ENCODE data around the gene ANXA8.
"Not testable (repeated sequence)": the region's sequence is repeated elsewhere in the genome, so short reads cannot be mapped to it uniquely, and the experiment has no call there.

The ANXA8 gene

GRCh38 chr10:47483923-47484322 lies at the start of gene ANXA8:
TSS of gene ANXA8 (minus strand) at chr10:47484115. CDS start at chr10:47483933, 182 bp downstream.
- not testable (repeated sequence) for H3K4me1 Mint-ChIP-seq; ATAC-seq (replicated peaks; ENCODE audit: extremely low read depth, poor library complexity, severe bottlenecking); H3K9me3 Mint-ChIP-seq; H3K27me3 Mint-ChIP-seq; H3K4me3 Mint-ChIP-seq; DNase-seq (ENCODE audit: low spot score in 2 of 2); H3K27ac Mint-ChIP-seq (ENCODE audit: low read depth); H3K36me3 Mint-ChIP-seq (ENCODE audit: insufficient read depth)

GRCh38 chr10:47523475-47523874 lies 39.6 kb upstream of the ANXA8 start, which contains the start of gene AGAP9:
TSS of gene AGAP9 (minus strand) at chr10:47523638. CDS start at chr10:47523526, 112 bp downstream.
- not testable (repeated sequence) for H3K27me3 Mint-ChIP-seq; ATAC-seq (replicated peaks; ENCODE audit: extremely low read depth, poor library complexity, severe bottlenecking); H3K27ac Mint-ChIP-seq (ENCODE audit: low read depth); H3K36me3 Mint-ChIP-seq (ENCODE audit: insufficient read depth); H3K4me3 Mint-ChIP-seq; H3K9me3 Mint-ChIP-seq; H3K4me1 Mint-ChIP-seq; DNase-seq (ENCODE audit: low spot score in 2 of 2)

GRCh38 chr10:47502313-47502712 lies 18.4 kb upstream of the ANXA8 start:
- not testable (repeated sequence) for H3K36me3 Mint-ChIP-seq (ENCODE audit: insufficient read depth); H3K4me3 Mint-ChIP-seq; H3K27me3 Mint-ChIP-seq; DNase-seq (ENCODE audit: low spot score in 2 of 2); H3K9me3 Mint-ChIP-seq; ATAC-seq (replicated peaks; ENCODE audit: extremely low read depth, poor library complexity, severe bottlenecking); H3K27ac Mint-ChIP-seq (ENCODE audit: low read depth); H3K4me1 Mint-ChIP-seq

GRCh38 chr10:47494226-47494625 lies 10.3 kb upstream of the ANXA8 start:
- H3K4me3 Mint-ChIP-seq; H3K4me1 Mint-ChIP-seq; DNase-seq (ENCODE audit: low spot score in 2 of 2); H3K27ac Mint-ChIP-seq (ENCODE audit: low read depth); H3K9me3 Mint-ChIP-seq; ATAC-seq (replicated peaks; ENCODE audit: extremely low read depth, poor library complexity, severe bottlenecking); H3K27me3 Mint-ChIP-seq; H3K36me3 Mint-ChIP-seq (ENCODE audit: insufficient read depth): not testable (repeated sequence)

- not testable (repeated sequence) for ATAC-seq (replicated peaks; ENCODE audit: extremely low read depth, poor library complexity, severe bottlenecking); H3K36me3 Mint-ChIP-seq (ENCODE audit: insufficient read depth); H3K4me3 Mint-ChIP-seq; H3K4me1 Mint-ChIP-seq; H3K27ac Mint-ChIP-seq (ENCODE audit: low read depth); H3K9me3 Mint-ChIP-seq; H3K27me3 Mint-ChIP-seq; DNase-seq (ENCODE audit: low spot score in 2 of 2)
Observed at GRCh38 chr10:47491600-47491999, 7.7 kb upstream of the ANXA8 start, which contains the start of gene FAM25G. TSS of gene FAM25G (minus strand) at chr10:47491700. CDS start at chr10:47491674, 26 bp downstream.

- ATAC-seq (replicated peaks; ENCODE audit: extremely low read depth, poor library complexity, severe bottlenecking); H3K27ac Mint-ChIP-seq (ENCODE audit: low read depth); H3K4me3 Mint-ChIP-seq; H3K36me3 Mint-ChIP-seq (ENCODE audit: insufficient read depth); DNase-seq (ENCODE audit: low spot score in 2 of 2); H3K27me3 Mint-ChIP-seq; H3K4me1 Mint-ChIP-seq; H3K9me3 Mint-ChIP-seq: not testable (repeated sequence)
Observed at GRCh38 chr10:47489630-47490029, 5.7 kb upstream of the ANXA8 start.

GRCh38 chr10:47485943-47486342 lies 2.0 kb upstream of the ANXA8 start:
- H3K4me3 Mint-ChIP-seq; DNase-seq (ENCODE audit: low spot score in 2 of 2); H3K27ac Mint-ChIP-seq (ENCODE audit: low read depth); H3K27me3 Mint-ChIP-seq; H3K4me1 Mint-ChIP-seq; H3K9me3 Mint-ChIP-seq; ATAC-seq (replicated peaks; ENCODE audit: extremely low read depth, poor library complexity, severe bottlenecking); H3K36me3 Mint-ChIP-seq (ENCODE audit: insufficient read depth): not testable (repeated sequence)

GRCh38 chr10:47484786-47485185 lies 871 bp upstream of the ANXA8 start:
- not testable (repeated sequence) for H3K27me3 Mint-ChIP-seq; H3K27ac Mint-ChIP-seq (ENCODE audit: low read depth); H3K4me1 Mint-ChIP-seq; H3K9me3 Mint-ChIP-seq; H3K36me3 Mint-ChIP-seq (ENCODE audit: insufficient read depth); H3K4me3 Mint-ChIP-seq; DNase-seq (ENCODE audit: low spot score in 2 of 2); ATAC-seq (replicated peaks; ENCODE audit: extremely low read depth, poor library complexity, severe bottlenecking)

GRCh38 chr10:47482367-47482766 lies 1.5 kb downstream of the ANXA8 start:
- not testable (repeated sequence) for H3K27ac Mint-ChIP-seq (ENCODE audit: low read depth); H3K4me3 Mint-ChIP-seq; H3K27me3 Mint-ChIP-seq; H3K36me3 Mint-ChIP-seq (ENCODE audit: insufficient read depth); ATAC-seq (replicated peaks; ENCODE audit: extremely low read depth, poor library complexity, severe bottlenecking); DNase-seq (ENCODE audit: low spot score in 2 of 2); H3K4me1 Mint-ChIP-seq; H3K9me3 Mint-ChIP-seq

- H3K4me1 Mint-ChIP-seq; DNase-seq (ENCODE audit: low spot score in 2 of 2); H3K4me3 Mint-ChIP-seq; H3K27ac Mint-ChIP-seq (ENCODE audit: low read depth); ATAC-seq (replicated peaks; ENCODE audit: extremely low read depth, poor library complexity, severe bottlenecking); H3K36me3 Mint-ChIP-seq (ENCODE audit: insufficient read depth); H3K27me3 Mint-ChIP-seq; H3K9me3 Mint-ChIP-seq: not testable (repeated sequence)
Observed at GRCh38 chr10:47481768-47482181, 2.1 kb downstream of the ANXA8 start.

- H3K27me3 Mint-ChIP-seq; H3K27ac Mint-ChIP-seq (ENCODE audit: low read depth); H3K36me3 Mint-ChIP-seq (ENCODE audit: insufficient read depth); DNase-seq (ENCODE audit: low spot score in 2 of 2); H3K4me3 Mint-ChIP-seq; H3K4me1 Mint-ChIP-seq; H3K9me3 Mint-ChIP-seq; ATAC-seq (replicated peaks; ENCODE audit: extremely low read depth, poor library complexity, severe bottlenecking): not testable (repeated sequence)
Observed at GRCh38 chr10:47481182-47481766, 2.6 kb downstream of the ANXA8 start.

GRCh38 chr10:47480133-47480532 lies 3.8 kb downstream of the ANXA8 start:
- H3K4me3 Mint-ChIP-seq; H3K27ac Mint-ChIP-seq (ENCODE audit: low read depth); H3K27me3 Mint-ChIP-seq; ATAC-seq (replicated peaks; ENCODE audit: extremely low read depth, poor library complexity, severe bottlenecking); DNase-seq (ENCODE audit: low spot score in 2 of 2); H3K4me1 Mint-ChIP-seq; H3K36me3 Mint-ChIP-seq (ENCODE audit: insufficient read depth); H3K9me3 Mint-ChIP-seq: not testable (repeated sequence)

- not testable (repeated sequence) for DNase-seq (ENCODE audit: low spot score in 2 of 2); H3K27ac Mint-ChIP-seq (ENCODE audit: low read depth); H3K27me3 Mint-ChIP-seq; H3K9me3 Mint-ChIP-seq; H3K4me3 Mint-ChIP-seq; H3K4me1 Mint-ChIP-seq; H3K36me3 Mint-ChIP-seq (ENCODE audit: insufficient read depth); ATAC-seq (replicated peaks; ENCODE audit: extremely low read depth, poor library complexity, severe bottlenecking)
Observed at GRCh38 chr10:47478114-47478513, 5.8 kb downstream of the ANXA8 start.
